HG03469 (cell line): Measurements from ENCODE around the gene NIF3L1.
A peak's percentile ranks its signal among the peaks of the same experiment; 100 is the strongest.

Experiments used
- ATAC-seq: cut with Tn5 transposase; IDR thresholded peaks from one replicate; pipeline ENCODE4 v1.9.1; 2021; ENCODE audit warnings: mild to moderate bottlenecking, moderate library complexity, moderate number of reproducible peaks; ENCODE audit not compliant: unreplicated experiment

NIF3L1 gene

GRCh38 chr2:200888704-200889625 lies at the start of gene NIF3L1, which contains the start of gene PPIL3:
TSS of gene NIF3L1 (plus strand) at chr2:200889371. CDS start at chr2:200891944, 2,573 bp downstream.
TSS of gene PPIL3 (minus strand) at chr2:200889077. CDS start at chr2:200887615, 1,462 bp downstream.
- ATAC-seq = peak; percentile 74

DNA sequence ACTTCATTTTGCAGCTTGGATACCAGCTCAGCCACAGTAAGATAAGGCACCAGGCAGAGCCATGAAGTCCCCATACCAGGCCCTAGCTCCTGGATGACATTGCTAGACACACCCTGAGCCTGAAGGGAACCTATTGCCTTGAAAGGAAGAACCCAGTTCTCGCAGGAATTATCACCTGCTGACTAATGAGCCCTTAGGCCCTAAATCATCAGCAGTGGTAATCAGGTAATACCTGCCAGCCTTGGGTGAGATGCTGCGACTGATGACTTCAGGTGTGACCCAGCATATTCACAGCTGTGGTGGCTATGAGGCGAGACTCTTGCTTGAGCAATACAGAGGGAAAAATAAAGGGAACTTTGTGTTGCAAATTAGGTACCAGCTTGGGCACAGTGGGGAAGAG lies 49.7 kb upstream of the NIF3L1 start:
- ATAC-seq = no peak

DNA sequence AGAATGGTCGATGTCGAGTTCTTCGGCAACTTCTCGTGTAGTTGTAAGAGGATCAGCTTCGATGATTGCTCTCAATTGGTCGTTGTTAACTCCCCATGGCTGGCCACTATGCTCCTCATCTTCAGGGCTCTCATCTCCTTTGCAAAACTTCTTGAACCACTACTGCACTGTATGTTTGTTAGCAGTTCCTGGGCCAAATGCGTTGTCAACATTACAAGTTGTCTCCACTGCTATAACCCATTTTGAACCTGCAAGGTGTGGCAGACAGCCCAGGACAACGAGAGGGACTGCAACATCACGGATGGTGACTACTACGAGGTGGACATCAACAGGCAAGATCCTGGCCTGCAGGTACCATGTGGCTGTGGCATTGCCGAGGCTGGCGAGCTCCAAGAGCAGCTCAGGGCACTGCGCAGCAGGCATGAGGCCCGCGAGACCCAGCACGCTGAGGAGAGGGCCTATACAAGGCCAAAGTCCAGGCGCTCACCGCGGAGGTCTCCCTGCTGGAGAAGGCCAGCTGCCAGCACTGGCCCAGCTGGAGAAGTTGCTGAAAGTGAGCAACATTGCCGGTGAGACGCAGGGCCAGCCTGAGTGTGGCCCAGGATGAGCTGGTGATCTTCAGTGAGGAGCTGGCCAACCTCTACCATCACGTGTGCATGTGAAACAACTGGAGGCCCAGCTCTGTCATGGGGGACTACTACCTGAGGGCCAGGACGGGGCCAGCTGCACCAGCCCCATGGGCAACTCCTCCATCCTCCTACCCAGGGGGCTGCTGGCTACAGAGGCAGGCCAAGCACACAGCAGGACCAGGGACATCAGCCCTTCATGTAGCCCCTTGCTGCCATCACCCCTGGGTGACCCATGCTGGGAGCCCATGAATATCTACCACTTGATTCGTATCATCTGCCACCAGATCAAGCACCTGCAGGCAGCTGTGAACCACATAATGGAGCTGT lies 44.9 kb upstream of the NIF3L1 start:
- ATAC-seq = no peak

DNA sequence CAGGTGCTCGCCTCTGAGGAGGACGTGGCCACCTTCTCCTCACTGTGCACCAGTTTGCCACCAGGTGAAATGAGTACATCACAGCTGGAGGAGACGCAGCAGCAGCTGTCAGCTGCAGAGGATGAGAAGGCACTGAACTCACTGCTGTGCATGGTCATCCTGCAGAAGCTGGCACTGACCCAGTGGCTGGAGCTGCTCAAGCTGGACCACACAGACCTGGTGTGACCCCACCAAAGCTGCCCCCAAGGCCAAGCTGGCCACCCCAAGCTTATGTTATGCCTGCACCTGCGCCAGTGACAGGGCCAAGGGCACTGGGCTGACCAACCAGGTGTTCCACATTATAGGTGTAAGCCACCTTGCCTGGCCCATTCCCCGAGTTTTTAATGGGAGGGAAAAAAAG lies 44.0 kb upstream of the NIF3L1 start:
- no peak for ATAC-seq

DNA sequence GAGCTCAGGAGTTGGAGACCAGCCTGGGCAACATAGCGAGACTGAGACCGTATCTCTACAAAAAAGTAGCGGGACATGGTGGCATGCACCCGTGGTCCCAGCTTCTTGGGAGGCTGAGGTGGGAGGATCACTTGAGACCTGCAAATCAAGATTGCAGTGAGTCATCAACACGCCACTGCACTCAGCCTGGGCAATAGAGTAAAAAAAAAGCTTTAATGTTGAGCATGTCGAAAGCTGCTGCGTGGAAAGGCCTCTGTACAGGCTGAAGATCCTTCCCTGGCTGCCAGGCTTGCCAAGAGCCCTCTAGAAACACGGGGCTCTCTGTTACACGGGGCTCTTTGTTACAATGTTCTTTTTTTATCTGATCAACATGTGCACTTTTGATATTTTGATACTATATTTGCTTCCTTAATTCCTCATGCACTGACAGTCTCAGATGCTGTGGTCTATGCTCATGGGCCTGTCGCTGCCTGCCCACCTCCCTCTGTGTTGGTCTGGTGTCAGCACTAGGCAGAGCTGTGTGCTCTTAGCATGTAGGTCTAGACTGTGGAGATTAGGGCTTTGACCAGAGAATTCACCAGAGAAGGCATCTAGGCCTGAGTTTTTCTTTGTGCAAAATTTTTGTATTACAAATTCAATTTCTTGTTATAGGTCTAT lies 43.4 kb upstream of the NIF3L1 start:
- ATAC-seq = no peak

GRCh38 chr2:200847269-200847668 lies 41.9 kb upstream of the NIF3L1 start:
- no peak for ATAC-seq

GRCh38 chr2:200847939-200848338 lies 41.2 kb upstream of the NIF3L1 start:
- no peak for ATAC-seq

- ATAC-seq = no peak
Measured at GRCh38 chr2:200850512-200851256, 38.5 kb upstream of the NIF3L1 start.

DNA sequence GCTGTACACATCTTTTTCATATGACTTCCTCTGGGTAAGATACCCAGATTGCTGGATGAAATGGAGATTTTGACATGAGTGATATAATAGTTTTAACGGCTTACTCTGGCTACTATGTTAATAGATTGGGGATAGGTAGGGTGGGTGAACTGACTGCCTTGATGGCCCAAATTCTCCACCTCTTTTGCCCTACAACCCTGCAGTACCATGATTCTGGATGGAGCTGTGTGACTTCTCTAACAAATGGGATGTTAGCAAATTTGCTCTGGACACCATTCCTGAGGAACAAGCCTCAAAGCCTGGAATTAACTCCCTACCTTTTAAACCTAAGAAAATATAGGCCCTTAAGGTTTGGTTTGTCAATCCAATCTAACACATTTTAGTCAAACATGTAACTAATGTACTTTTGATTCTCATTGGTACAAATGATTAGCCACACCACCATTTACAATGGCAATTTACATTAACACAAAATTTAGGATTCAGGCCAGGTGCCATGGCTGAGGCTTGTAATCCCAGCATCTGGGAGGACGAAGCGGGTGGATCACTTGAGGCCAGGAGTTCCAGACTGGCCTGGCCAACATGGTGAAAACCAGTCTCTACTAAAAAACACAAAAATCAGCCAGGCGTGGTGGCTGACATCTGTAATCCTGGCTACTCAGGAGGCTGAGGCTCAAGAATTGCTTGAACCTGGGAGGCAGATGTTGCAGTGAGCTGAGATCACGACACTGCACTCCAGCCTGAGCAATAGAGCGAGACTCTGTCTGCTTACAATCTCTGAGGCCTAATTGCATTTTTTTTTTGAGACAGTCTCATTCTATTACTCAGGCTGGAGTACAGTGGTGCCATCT lies 37.5 kb upstream of the NIF3L1 start:
- ATAC-seq = no peak

DNA sequence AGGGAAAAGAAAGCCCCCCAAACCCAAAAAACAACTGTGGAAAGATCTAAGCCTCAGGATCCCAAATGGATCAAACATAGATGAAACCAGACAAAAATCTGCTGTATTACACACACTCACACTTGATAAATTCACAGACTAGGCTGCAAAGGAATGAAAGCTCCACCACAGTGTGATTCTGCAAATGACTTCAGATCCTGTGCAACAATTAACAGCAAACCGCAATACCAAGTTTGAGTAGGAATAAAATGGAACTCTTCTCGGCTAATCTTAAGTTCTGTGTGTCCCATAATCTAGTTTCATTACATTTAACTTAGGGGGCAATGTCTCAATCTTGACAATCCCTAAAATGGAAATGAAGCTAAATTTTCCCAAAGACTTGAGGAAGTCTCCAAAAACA lies 36.6 kb upstream of the NIF3L1 start:
- no peak for ATAC-seq

- ATAC-seq = no peak
Measured at GRCh38 chr2:200856806-200857205, 32.4 kb upstream of the NIF3L1 start.

- ATAC-seq = no peak
Measured at GRCh38 chr2:200860092-200860795, 28.9 kb upstream of the NIF3L1 start.

DNA sequence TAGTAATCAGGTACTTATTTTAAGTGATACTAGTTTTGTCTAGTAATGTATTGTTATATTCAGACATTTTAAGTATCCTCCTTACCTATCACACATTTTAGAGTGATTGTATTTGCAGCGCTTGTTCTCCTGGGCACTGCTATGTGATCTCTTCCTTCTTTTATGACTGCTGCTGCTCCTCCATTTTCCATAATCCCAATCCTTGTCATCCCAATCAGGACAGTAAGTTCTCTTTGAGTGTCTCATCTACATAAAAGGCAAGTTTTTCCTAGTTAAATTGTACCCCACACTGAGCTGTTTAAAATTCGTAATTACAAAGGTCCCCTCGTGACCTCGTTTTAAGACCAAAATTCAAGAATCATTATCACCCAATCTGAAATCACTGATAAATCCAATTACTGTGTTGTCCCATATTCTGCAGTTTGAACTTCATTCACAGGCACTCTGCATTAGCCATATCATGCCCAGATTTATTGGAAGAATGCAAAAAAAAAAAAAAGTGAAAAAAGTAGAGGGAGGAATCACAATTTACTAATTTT lies 27.5 kb upstream of the NIF3L1 start:
- ATAC-seq = no peak

DNA sequence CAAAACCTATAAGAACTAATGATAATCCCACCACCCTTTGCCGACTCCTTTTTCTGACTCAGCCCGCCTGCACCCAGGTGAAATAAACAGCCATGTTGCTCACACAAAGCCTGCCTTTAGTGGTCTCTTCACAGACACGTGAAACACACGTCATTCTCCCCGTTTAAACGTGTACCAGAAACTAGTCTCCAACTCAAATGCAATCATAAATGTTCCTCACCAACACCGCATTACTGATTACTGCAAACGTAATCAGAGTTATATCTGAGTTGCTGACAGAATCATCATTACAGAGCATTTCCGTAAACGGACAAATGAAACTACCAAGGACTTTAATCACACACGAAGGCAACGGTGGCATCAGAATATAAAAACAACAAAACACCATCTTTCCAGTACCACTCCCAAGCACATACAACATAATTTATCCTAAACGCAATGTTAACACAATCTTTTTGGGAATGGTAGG lies 26.6 kb upstream of the NIF3L1 start:
- ATAC-seq = no peak

- no peak for ATAC-seq
Measured at GRCh38 chr2:200863782-200864175, 25.4 kb upstream of the NIF3L1 start.

- peak; percentile 76 for ATAC-seq
Measured at GRCh38 chr2:200864176-200865034, 24.8 kb upstream of the NIF3L1 start, which contains the start of gene CLK1. TSS of gene CLK1 (minus strand) at chr2:200864658. CDS start at chr2:200861862, 2,796 bp downstream.

DNA sequence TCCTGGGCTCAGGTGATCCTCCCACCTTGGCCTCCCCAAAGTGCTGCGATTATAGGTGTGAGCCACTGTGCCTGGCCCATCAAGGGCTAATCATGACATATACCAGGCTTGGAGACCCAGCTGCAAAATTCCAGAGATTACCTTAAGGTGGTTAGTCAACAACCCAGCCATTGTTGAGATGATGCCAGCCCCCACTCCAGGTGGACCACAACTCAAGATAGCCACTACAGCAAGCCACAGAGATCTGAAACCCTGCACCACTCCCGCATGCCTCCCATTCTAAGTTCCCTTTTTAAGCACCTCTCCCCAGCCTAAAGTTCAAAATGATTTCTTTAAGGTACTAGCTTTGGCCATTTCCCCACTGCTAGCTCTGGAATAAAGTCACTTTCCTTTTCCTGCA lies 20.2 kb upstream of the NIF3L1 start:
- no peak for ATAC-seq
